ENCODE data around the gene ELF3.
"Not testable (repeated sequence)": the region's sequence is repeated elsewhere in the genome, so short reads cannot be mapped to it uniquely, and the experiment has no call there.

Gene ELF3

GRCh38 chr1:202010180-202011015, at the start of gene ELF3:
Gene ELF3, plus strand, starts transcription at chr1:202010587. Its CDS starts 550 bp downstream, at chr1:202011137.
- no peak for DNase-seq

GRCh38 chr1:201962382-201962781, 48.0 kb upstream of the ELF3 start:
- DNase-seq: not testable (repeated sequence)

- no peak for DNase-seq
These were observed 46.1 kb upstream of the ELF3 start for GRCh38 chr1:201964261-201964660.

GRCh38 chr1:201966171-201966570, 44.2 kb upstream of the ELF3 start:
- DNase-seq: no peak

GRCh38 chr1:201968202-201968925, 42.0 kb upstream of the ELF3 start:
- DNase-seq: no peak

- no peak for DNase-seq
These were observed 39.8 kb upstream of the ELF3 start for GRCh38 chr1:201970334-201971159.

GRCh38 chr1:201982082-201982622, 28.2 kb upstream of the ELF3 start:
- DNase-seq: peak; percentile 84

GRCh38 chr1:201982623-201983379, 27.6 kb upstream of the ELF3 start, which contains the start of gene RNPEP:
Gene RNPEP, plus strand, starts transcription at chr1:201982648. Its CDS starts 19 bp downstream, at chr1:201982667.
- DNase-seq: peak; percentile 69

- DNase-seq: no peak
These were observed 27.0 kb upstream of the ELF3 start for GRCh38 chr1:201983380-201983805.

- no peak for DNase-seq
These were observed 25.9 kb upstream of the ELF3 start for GRCh38 chr1:201984446-201984845.

GRCh38 chr1:201985355-201985754, 25.0 kb upstream of the ELF3 start:
- DNase-seq: no peak

GRCh38 chr1:201988601-201989000, 21.8 kb upstream of the ELF3 start:
- DNase-seq: no peak

- DNase-seq: no peak
These were observed 20.8 kb upstream of the ELF3 start for GRCh38 chr1:201989354-201990128.

GRCh38 chr1:201990427-201990826, 20.0 kb upstream of the ELF3 start:
- no peak for DNase-seq

GRCh38 chr1:201999625-202000238, 10.7 kb upstream of the ELF3 start:
- no peak for DNase-seq

GRCh38 chr1:202002507-202002906, 7.9 kb upstream of the ELF3 start:
- no peak for DNase-seq

GRCh38 chr1:202004711-202005110, 5.7 kb upstream of the ELF3 start:
- no peak for DNase-seq

- no peak for DNase-seq
These were observed 4.4 kb upstream of the ELF3 start for GRCh38 chr1:202005958-202006357.

GRCh38 chr1:202007304-202007703, 3.1 kb upstream of the ELF3 start:
- DNase-seq: no peak

- no peak for DNase-seq
These were observed 2.4 kb upstream of the ELF3 start for GRCh38 chr1:202007805-202008489.

Data from activated T-cell treated with anti-CD3 and anti-CD28 coated beads, Interleukin-2, amount 50 U/mL, for 1 hour (primary cell).